HepG2 (cell line): ENCODE measurements around the gene IVL. TPM values are rescaled to one million over a fixed set of nuclear protein-coding genes. Genes with fewer than 3 reads are reported as not detected.

Source experiments
- ATAC-seq: fragments of 200-7000 bp; cut with Tn5 transposase; 3 replicates; pipeline ENCODE4 v1.9.1; 2020; ENCODE audit warnings: mild to moderate bottlenecking, moderate library complexity
- BruUV-seq: library from RNA; stranded (reverse); fragments of 400-500 nt; replicated peaks from 2 replicates; lab custom pipeline; 2021; lab: Mats Ljungman, UMichigan
- CTCF ChIA-PET: fragments of 300-600 bp; formaldehyde crosslinking; extraction: SDS; loops from one replicate; lab custom pipeline; 2021; ENCODE audit warnings: low total read pairs, inconsistent platforms, low intra/inter-chr PET ratio; lab: Yijun Ruan, JAX
- POLR2A ChIA-PET: fragments of 350-600 bp; sonication (Branson Sonifier 250); formaldehyde crosslinking; loops from one replicate; lab custom pipeline; 2020; ENCODE audit warnings: antibody characterized with exemption, inconsistent platforms; lab: Yijun Ruan, JAX
- DNase-seq: peaks from one replicate; pipeline ENCODE4 v3.0.0-alpha.2; 2015; ENCODE audit warnings: low spot score
- FAIRE-seq: peaks from 3 replicates; lab custom pipeline; 2011; peaks lifted over from hg19 to GRCh38; lab: Jason Lieb, UNC
- H2AFZ ChIP-seq: one replicate; pipeline ENCODE4 v1.6.1; 2011; ENCODE audit warnings: low read length, inconsistent platforms
- H3K27ac ChIP-seq: fragments of 300-600 bp; 3 replicates; pipeline ENCODE4 v1.8.0; 2011; ENCODE audit warnings: mixed run types, mild to moderate bottlenecking, mixed read lengths, low read length, inconsistent platforms; ENCODE audit not compliant: insufficient read depth; ENCODE audit errors: extremely low read length
- H3K27me3 ChIP-seq, 2 experiments: fragments of 200-600 bp in 1 of 2; 2 replicates in 1 of 2; 3 replicates in 1 of 2; pipeline versions ENCODE4 v1.6.0 to v1.8.0; 2011; ENCODE audit warnings: low read length in 2 of 2, mild to moderate bottlenecking in 2 of 2, moderate library complexity in 2 of 2, inconsistent platforms in 1 of 2; ENCODE audit not compliant: insufficient read depth in 2 of 2, control insufficient read depth in 1 of 2
- H3K36me3 ChIP-seq, 2 experiments: fragments of 200-600 bp in 1 of 2; replicated peaks in 1 of 2; 2 replicates in 1 of 2; 3 replicates in 1 of 2; pipeline versions ENCODE4 v1.5.1 to v1.8.0; 2011; ENCODE audit warnings: low read length in 2 of 2, inconsistent platforms in 1 of 2; ENCODE audit not compliant: insufficient read depth in 2 of 2, control insufficient read depth in 1 of 2
- H3K4me1 ChIP-seq: 2 replicates; pipeline ENCODE4 v1.5.1; 2012; ENCODE audit warnings: low read length, inconsistent platforms; ENCODE audit not compliant: insufficient read depth
- H3K4me2 ChIP-seq: 2 replicates; pipeline ENCODE4 v1.6.0; 2011; ENCODE audit warnings: low read depth, low read length, inconsistent platforms
- H3K4me3 ChIP-seq, 3 experiments: fragments of 200-600 bp in 1 of 3; sonication (generic), shearing (Covaris generic) in 1 of 3; replicated peaks in 1 of 3; 2 replicates each; pipeline ENCODE4 v1.5.1; 2011 to 2016; ENCODE audit warnings: low read length in 3 of 3, inconsistent platforms in 2 of 3, low read depth in 2 of 3, mild to moderate bottlenecking in 2 of 3, control low read depth in 1 of 3, mixed read lengths in 1 of 3; ENCODE audit not compliant: insufficient read depth in 1 of 3
- H3K79me2 ChIP-seq: one replicate; pipeline ENCODE4 v1.6.1; 2011; ENCODE audit warnings: low read length, inconsistent platforms; ENCODE audit not compliant: insufficient read depth
- H3K9ac ChIP-seq: 2 replicates; pipeline ENCODE4 v1.6.0; 2011; ENCODE audit warnings: mild to moderate bottlenecking, low read depth, low read length, inconsistent platforms; ENCODE audit not compliant: insufficient read depth
- H3K9me3 ChIP-seq: 2 replicates; pipeline ENCODE4 v1.5.1; 2012; ENCODE audit warnings: mild to moderate bottlenecking, low read length
- H4K20me1 ChIP-seq: 2 replicates; pipeline ENCODE4 v1.6.0; 2011; ENCODE audit warnings: inconsistent platforms, mild to moderate bottlenecking, low read length, moderate library complexity; ENCODE audit not compliant: insufficient read depth
- ATF4 ChIP-seq, 2 experiments: fragments of 450-650 bp in 1 of 2; sonication (generic) in 1 of 2; formaldehyde crosslinking; IDR thresholded peaks; 2 replicates each; pipeline versions ENCODE4 v1.5.0 to v1.8.0; 2020 to 2022; ENCODE audit warnings: mild to moderate bottlenecking in 1 of 2, missing genetic modification reagents in 1 of 2
- CREM ChIP-seq, 2 experiments: sonication (generic) in 1 of 2; formaldehyde crosslinking in 1 of 2; IDR thresholded peaks; 2 replicates each; pipeline versions ENCODE4 v1.4.0 to v1.6.1; 2016 to 2020; ENCODE audit warnings: antibody characterized with exemption in 1 of 2, mild to moderate bottlenecking in 1 of 2, missing genetic modification reagents in 1 of 2
- DMAP1 ChIP-seq: IDR thresholded peaks from 2 replicates; pipeline ENCODE4 v1.6.1; 2016
- DR1 ChIP-seq: sonication (generic); formaldehyde crosslinking; IDR thresholded peaks from 2 replicates; pipeline ENCODE4 v1.8.0; 2021; ENCODE audit warnings: mild to moderate bottlenecking, missing genetic modification reagents, inconsistent platforms
- EED ChIP-seq: sonication (generic); formaldehyde crosslinking; IDR thresholded peaks from 2 replicates; pipeline ENCODE4 v1.5.0; 2020; ENCODE audit warnings: mild to moderate bottlenecking, missing genetic modification reagents
- ESRRA ChIP-seq: sonication (generic); formaldehyde crosslinking; IDR thresholded peaks from 2 replicates; pipeline ENCODE4 v1.5.1; 2020; ENCODE audit warnings: mild to moderate bottlenecking, low read depth, missing genetic modification reagents
- HBP1 ChIP-seq: IDR thresholded peaks from 2 replicates; pipeline ENCODE4 v1.6.1; 2016; ENCODE audit warnings: low read depth, control low read depth
- KDM6A ChIP-seq: IDR thresholded peaks from 2 replicates; pipeline ENCODE4 v1.6.1; 2016; ENCODE audit warnings: low read depth
- KLF16 ChIP-seq, 2 experiments: sonication (generic) in 1 of 2; formaldehyde crosslinking in 1 of 2; IDR thresholded peaks; 2 replicates each; pipeline versions ENCODE4 v1.6.1 to v1.8.0; 2016 to 2023; ENCODE audit warnings: missing genetic modification reagents in 2 of 2, missing compliant biosample characterization in 1 of 2
- KLF6 ChIP-seq: IDR thresholded peaks from 2 replicates; pipeline ENCODE4 v1.8.0; 2016; ENCODE audit warnings: missing biosample characterization, missing genetic modification reagents
- RELA ChIP-seq: sonication (generic); formaldehyde crosslinking; IDR thresholded peaks from 2 replicates; pipeline ENCODE4 v1.4.0; 2020; ENCODE audit warnings: missing genetic modification reagents
- ZFP82 ChIP-seq: sonication (generic); formaldehyde crosslinking; IDR thresholded peaks from 2 replicates; pipeline ENCODE4 v1.5.1; 2020; ENCODE audit warnings: mild to moderate bottlenecking, missing genetic modification reagents, borderline replicate concordance
- ZNF18 ChIP-seq: sonication (generic); formaldehyde crosslinking; IDR thresholded peaks from 2 replicates; pipeline ENCODE4 v1.8.0; 2022; ENCODE audit warnings: mild to moderate bottlenecking, missing genetic modification reagents; ENCODE audit not compliant: insufficient replicate concordance
- ZNF383 ChIP-seq: sonication (generic); formaldehyde crosslinking; IDR thresholded peaks from 2 replicates; pipeline ENCODE4 v1.4.0; 2020; ENCODE audit warnings: missing genetic modification reagents, mild to moderate bottlenecking, borderline replicate concordance
- ZNF543 ChIP-seq: sonication (generic); formaldehyde crosslinking; IDR thresholded peaks from 2 replicates; pipeline ENCODE4 v1.4.0; 2020; ENCODE audit warnings: mild to moderate bottlenecking, missing genetic modification reagents
- ZNF556 ChIP-seq: sonication (generic); formaldehyde crosslinking; IDR thresholded peaks from 2 replicates; pipeline ENCODE4 v1.4.0; 2020; ENCODE audit warnings: mild to moderate bottlenecking, missing genetic modification reagents, borderline replicate concordance
- ZNF563 ChIP-seq: sonication (generic); formaldehyde crosslinking; IDR thresholded peaks from 2 replicates; pipeline ENCODE4 v1.8.0; 2022; ENCODE audit warnings: mild to moderate bottlenecking, moderate library complexity, missing genetic modification reagents
- WGBS: methylation state at CpG from one replicate; pipeline ENCODE4 v1.1.6; 2017; ENCODE audit warnings: low lambda C conversion rate; 5-methylcytosine and 5-hydroxymethylcytosine counted together
- in situ Hi-C: cut with HindIII; loops from 2 replicates; pipeline ENCODE4 v1.10.0; 2017; ENCODE audit warnings: low pct_unique_long_range_greater_than_20kb; ENCODE audit not compliant: extremely low pct_ligation_motif_present
- intact Hi-C: fragments of 100-400 bp; cut with micrococcal nuclease; formaldehyde crosslinking; loops from one replicate; pipeline ENCODE4 v1.10.0; 2022; ENCODE audit not compliant: unreplicated experiment
- polyA plus RNA-seq, 8 experiments: library from polyadenylated mRNA; depleted of rRNA in 3 of 8; stranded (reverse) in 7 of 8; unstranded in 1 of 8; fragments of >200 nt; fragmentation: Illumina TruSeq in 4 of 8; extraction: Trizol in 4 of 8; gene quantifications; 2 replicates each; pipeline versions ENCODE4 v1.2.1 to v1.2.3, GENCODE V29; 2011 to 2016; ENCODE audit warnings: low read depth in 4 of 8, missing spikeins in 1 of 8, mixed read lengths in 1 of 8; ENCODE audit not compliant: insufficient read depth in 1 of 8
- total RNA-seq, 5 experiments: library from RNA; depleted of rRNA; stranded (reverse); fragments of >200 nt; fragmentation: Illumina TruSeq; extraction: Trizol; gene quantifications; 2 replicates each; pipeline ENCODE4 v1.2.3, GENCODE V29; 2016; ENCODE audit warnings: low read depth in 1 of 5

The IVL gene
- total and polyA plus RNA-seq, 2 of the 13 experiments (the other 11 are each of a cell fraction or from before 2014, with no cell fraction given), result not detected

- BruUV-seq, result no TSS peak
- H3K79me2 ChIP-seq, result no peaks in the 10 kb centered on the region
- H4K20me1 ChIP-seq, result no peaks in the 10 kb centered on the region
- H3K4me2 ChIP-seq, result no peak overlapping the region
- ATAC-seq, result no peak
- H3K9ac ChIP-seq, result no peak overlapping the region
- no peaks in the 10 kb centered on the region for H3K36me3 ChIP-seq
- intact Hi-C loops, result no loop called here
- no peaks in the 10 kb centered on the region for H3K27me3 ChIP-seq
- POLR2A ChIA-PET, result no interaction called here
- no peak for TF ChIP-seq DR1 (CRISPR knock-in tag)
- no peak for TF ChIP-seq DMAP1 (CRISPR knock-in tag)
- TF ChIP-seq RELA (CRISPR knock-in tag), result no peak
- TF ChIP-seq CREM (IDR thresholded peaks at IDR 0.05), result no peak
- TF ChIP-seq CREM (CRISPR knock-in tag; IDR thresholded peaks at IDR 0.05), result no peak
- no peak for TF ChIP-seq ZNF543 (CRISPR knock-in tag)
- no peak for TF ChIP-seq KLF16 (CRISPR knock-in tag; IDR thresholded peaks at IDR 0.05)
- DNase-seq, result no peak
- H3K9me3 ChIP-seq, result no peaks in the 10 kb centered on the region
- FAIRE-seq, result no peak
- peaks cover 6% of the 10 kb centered on the region for H3K4me1 ChIP-seq
- H2AFZ ChIP-seq, result no peak overlapping the region
- no peak overlapping the region for H3K27ac ChIP-seq
- H3K4me3 ChIP-seq, result no peak overlapping the region
- CTCF ChIA-PET, result no interaction called here
- 51% methylated on average over 4 of the region's 4 CpGs for WGBS
- in situ Hi-C loops, result no loop called here
These were observed 28.0 kb upstream of the IVL start for GRCh38 chr1:152880316-152880715.

GRCh38 chr1:152880907-152881306, 27.4 kb upstream of the IVL start:
- BruUV-seq, result no TSS peak
- intact Hi-C loops, result no loop called here
- H3K36me3 ChIP-seq, result no peaks in the 10 kb centered on the region
- H3K79me2 ChIP-seq, result no peaks in the 10 kb centered on the region
- WGBS, result 65% methylated on average over 5 of the region's 5 CpGs
- H4K20me1 ChIP-seq, result no peaks in the 10 kb centered on the region
- ATAC-seq (no peak), DNase-seq (no peak), FAIRE-seq (no peak)
- POLR2A ChIA-PET, result no interaction called here
- no peak overlapping the region for H3K9ac ChIP-seq
- CTCF ChIA-PET, result no interaction called here
- H3K9me3 ChIP-seq, result no peaks in the 10 kb centered on the region
- in situ Hi-C loops, result no loop called here
- H3K4me1 ChIP-seq, result peaks cover 6% of the 10 kb centered on the region
- H3K4me2 ChIP-seq, result no peak overlapping the region
- no peak overlapping the region for H3K4me3 ChIP-seq
- H3K27ac ChIP-seq, result no peak overlapping the region
- no peaks in the 10 kb centered on the region for H3K27me3 ChIP-seq
- H2AFZ ChIP-seq, result no peak overlapping the region
- TF ChIP-seq ZNF383 (no peak), HBP1 (CRISPR knock-in tag) (no peak), EED (CRISPR knock-in tag) (no peak), ESRRA (no peak), KDM6A (CRISPR knock-in tag) (no peak), ZNF18 (CRISPR knock-in tag) (no peak), ZNF556 (CRISPR knock-in tag) (no peak), ZNF563 (CRISPR knock-in tag) (no peak), ZFP82 (CRISPR knock-in tag) (no peak), ATF4 (CRISPR knock-in tag; IDR thresholded peaks at IDR 0.05) (no peak), KLF6 (no peak)
